HEK293 (cell line): ENCODE data around the gene CDC37L1.

ENCODE experiments used
- EGR2 ChIP-seq: fragments of 450-650 bp; formaldehyde crosslinking; IDR thresholded peaks from 2 replicates; pipeline ENCODE4 v1.5.1; 2016; ENCODE audit warnings: low read depth, missing biosample characterization, missing genetic modification characterization
- GLIS1 ChIP-seq: fragments of 450-650 bp; formaldehyde crosslinking; IDR thresholded peaks from 2 replicates; pipeline ENCODE4 v1.5.1; 2016; ENCODE audit warnings: missing biosample characterization, missing genetic modification characterization
- HOXC10 ChIP-seq: sonication (generic); formaldehyde crosslinking; IDR thresholded peaks from 2 replicates; pipeline ENCODE4 v1.8.1; 2023; ENCODE audit warnings: mild to moderate bottlenecking, missing genetic modification reagents
- KLF9 ChIP-seq: fragments of 450-650 bp; formaldehyde crosslinking; IDR thresholded peaks from 2 replicates; pipeline ENCODE4 v1.5.1; 2016; ENCODE audit warnings: missing biosample characterization, missing genetic modification characterization, low read depth
- PBX3 ChIP-seq: sonication (generic); formaldehyde crosslinking; IDR thresholded peaks from 2 replicates; pipeline ENCODE4 v1.8.1; 2022; ENCODE audit warnings: mild to moderate bottlenecking, moderate library complexity, missing genetic modification reagents
- PRDM6 ChIP-seq: fragments of 450-650 bp; formaldehyde crosslinking; IDR thresholded peaks from 2 replicates; pipeline ENCODE4 v1.5.1; 2017; ENCODE audit warnings: missing biosample characterization, missing genetic modification characterization
- SCRT1 ChIP-seq: fragments of 450-650 bp; formaldehyde crosslinking; IDR thresholded peaks from 2 replicates; pipeline ENCODE4 v1.5.1; 2016; ENCODE audit warnings: missing biosample characterization, missing genetic modification characterization, borderline replicate concordance
- SCRT2 ChIP-seq: fragments of 450-650 bp; formaldehyde crosslinking; IDR thresholded peaks from 2 replicates; pipeline ENCODE4 v1.5.1; 2016; ENCODE audit warnings: missing biosample characterization, missing genetic modification characterization
- SP3 ChIP-seq: fragments of 450-650 bp; formaldehyde crosslinking; IDR thresholded peaks from 2 replicates; pipeline ENCODE4 v1.5.1; 2016; ENCODE audit warnings: missing biosample characterization, missing genetic modification characterization
- SP7 ChIP-seq: fragments of 450-650 bp; formaldehyde crosslinking; IDR thresholded peaks from 2 replicates; pipeline ENCODE4 v1.5.1; 2016; ENCODE audit warnings: missing biosample characterization, missing genetic modification characterization
- ZBTB11 ChIP-seq: fragments of 450-650 bp; formaldehyde crosslinking; conservative IDR thresholded peaks from 2 replicates; pipeline ENCODE4 v1.5.1; 2016; ENCODE audit warnings: low read depth, missing biosample characterization, missing genetic modification characterization
- ZFHX2 ChIP-seq: fragments of 450-650 bp; formaldehyde crosslinking; conservative IDR thresholded peaks from 2 replicates; pipeline ENCODE4 v1.5.1; 2016; ENCODE audit warnings: missing biosample characterization, missing genetic modification characterization
- ZNF155 ChIP-seq: fragments of 450-650 bp; formaldehyde crosslinking; IDR thresholded peaks from 2 replicates; pipeline ENCODE4 v1.5.1; 2016; ENCODE audit warnings: missing biosample characterization, missing genetic modification characterization
- ZNF175 ChIP-seq: fragments of 450-650 bp; formaldehyde crosslinking; IDR thresholded peaks from 2 replicates; pipeline ENCODE4 v1.5.1; 2016; ENCODE audit warnings: missing biosample characterization, missing genetic modification characterization
- ZNF239 ChIP-seq: fragments of 450-650 bp; formaldehyde crosslinking; IDR thresholded peaks from 2 replicates; pipeline ENCODE4 v1.5.1; 2016; ENCODE audit warnings: missing biosample characterization, missing genetic modification characterization
- ZNF280D ChIP-seq: fragments of 450-650 bp; formaldehyde crosslinking; IDR thresholded peaks from 2 replicates; pipeline ENCODE4 v1.5.1; 2016; ENCODE audit warnings: missing biosample characterization, missing genetic modification characterization
- ZNF335 ChIP-seq: fragments of 450-650 bp; formaldehyde crosslinking; conservative IDR thresholded peaks from 2 replicates; pipeline ENCODE4 v1.5.1; 2016; ENCODE audit warnings: missing biosample characterization, missing genetic modification characterization
- ZNF449 ChIP-seq: fragments of 450-650 bp; formaldehyde crosslinking; IDR thresholded peaks from 2 replicates; pipeline ENCODE4 v1.5.1; 2017; ENCODE audit warnings: missing biosample characterization, mild to moderate bottlenecking, missing genetic modification characterization, moderate library complexity
- ZNF501 ChIP-seq: fragments of 450-650 bp; formaldehyde crosslinking; IDR thresholded peaks from 2 replicates; pipeline ENCODE4 v1.5.1; 2016; ENCODE audit warnings: missing biosample characterization, missing genetic modification characterization
- ZNF580 ChIP-seq: fragments of 450-650 bp; formaldehyde crosslinking; IDR thresholded peaks from 2 replicates; pipeline ENCODE4 v1.5.1; 2016; ENCODE audit warnings: missing biosample characterization, missing genetic modification characterization
- ZNF610 ChIP-seq: fragments of 450-650 bp; formaldehyde crosslinking; IDR thresholded peaks from 2 replicates; pipeline ENCODE4 v1.5.1; 2016; ENCODE audit warnings: missing biosample characterization, missing genetic modification characterization, borderline replicate concordance
- ZNF639 ChIP-seq: fragments of 450-650 bp; formaldehyde crosslinking; IDR thresholded peaks from 2 replicates; pipeline ENCODE4 v1.5.1; 2016; ENCODE audit warnings: missing biosample characterization, missing genetic modification characterization
- ZSCAN23 ChIP-seq: fragments of 450-650 bp; formaldehyde crosslinking; IDR thresholded peaks from 2 replicates; pipeline ENCODE4 v1.5.1; 2016; ENCODE audit warnings: missing biosample characterization, missing genetic modification characterization
- ZSCAN4 ChIP-seq: fragments of 450-650 bp; formaldehyde crosslinking; IDR thresholded peaks from 2 replicates; pipeline ENCODE4 v1.5.1; 2017; ENCODE audit warnings: missing biosample characterization, missing genetic modification characterization

Gene CDC37L1

GRCh38 chr9:4662108-4662988, 17.0 kb upstream of the CDC37L1 start, which contains the start of gene PLPP6 (continued):
- peak; percentile 98 for TF ChIP-seq ZBTB11 (tag by site-specific recombination)
- no peak for TF ChIP-seq SP7 (tag by site-specific recombination)
- no peak for TF ChIP-seq ZNF155 (tag by site-specific recombination)
- TF ChIP-seq SP3 (tag by site-specific recombination): peak; percentile 44; the same call in 1 of the 2 replicates
- no peak for TF ChIP-seq ZNF239 (tag by site-specific recombination)
- TF ChIP-seq SCRT1: peak; percentile 75
- no peak for TF ChIP-seq ZNF639 (tag by site-specific recombination)
- no peak for TF ChIP-seq ZSCAN4
- peak; percentile 61; the same call in 1 of the 2 replicates for TF ChIP-seq PBX3 (CRISPR knock-in tag)
- TF ChIP-seq ZNF610 (tag by site-specific recombination): no peak
- peak; percentile 83 for TF ChIP-seq ZNF335 (tag by site-specific recombination)
- no peak for TF ChIP-seq ZNF280D (tag by site-specific recombination)
- TF ChIP-seq ZNF501 (tag by site-specific recombination): peak; percentile 53
- peak; percentile 72 for TF ChIP-seq ZFHX2 (tag by site-specific recombination)
- no peak for TF ChIP-seq PRDM6 (tag by site-specific recombination)
- TF ChIP-seq ZSCAN23 (tag by site-specific recombination): no peak
- peak; percentile 18; the same call in 1 of the 2 replicates for TF ChIP-seq KLF9 (tag by site-specific recombination)
- peak; percentile 73 for TF ChIP-seq SCRT2 (tag by site-specific recombination)
- TF ChIP-seq EGR2 (tag by site-specific recombination): peak; percentile 75
- no peak; the same call in 1 of the 2 replicates for TF ChIP-seq ZNF449
- peak; percentile 41 for TF ChIP-seq GLIS1
- peak; percentile 70 for TF ChIP-seq ZNF580 (tag by site-specific recombination)
- TF ChIP-seq HOXC10 (CRISPR knock-in tag): 0 out of 2 replicates have a peak, but pooled peaks have one; percentile 75
- TF ChIP-seq ZNF175 (tag by site-specific recombination): no peak
